Measurements from ENCODE around the gene RNF212B.
"Not testable (repeated sequence)": the region's sequence is repeated elsewhere in the genome, so short reads cannot be mapped to it uniquely, and the experiment has no call there.

- TF ChIP-seq POLR2A (IDR thresholded peaks at IDR 0.05), result not testable (repeated sequence)
- TF ChIP-seq, protein P1, sequence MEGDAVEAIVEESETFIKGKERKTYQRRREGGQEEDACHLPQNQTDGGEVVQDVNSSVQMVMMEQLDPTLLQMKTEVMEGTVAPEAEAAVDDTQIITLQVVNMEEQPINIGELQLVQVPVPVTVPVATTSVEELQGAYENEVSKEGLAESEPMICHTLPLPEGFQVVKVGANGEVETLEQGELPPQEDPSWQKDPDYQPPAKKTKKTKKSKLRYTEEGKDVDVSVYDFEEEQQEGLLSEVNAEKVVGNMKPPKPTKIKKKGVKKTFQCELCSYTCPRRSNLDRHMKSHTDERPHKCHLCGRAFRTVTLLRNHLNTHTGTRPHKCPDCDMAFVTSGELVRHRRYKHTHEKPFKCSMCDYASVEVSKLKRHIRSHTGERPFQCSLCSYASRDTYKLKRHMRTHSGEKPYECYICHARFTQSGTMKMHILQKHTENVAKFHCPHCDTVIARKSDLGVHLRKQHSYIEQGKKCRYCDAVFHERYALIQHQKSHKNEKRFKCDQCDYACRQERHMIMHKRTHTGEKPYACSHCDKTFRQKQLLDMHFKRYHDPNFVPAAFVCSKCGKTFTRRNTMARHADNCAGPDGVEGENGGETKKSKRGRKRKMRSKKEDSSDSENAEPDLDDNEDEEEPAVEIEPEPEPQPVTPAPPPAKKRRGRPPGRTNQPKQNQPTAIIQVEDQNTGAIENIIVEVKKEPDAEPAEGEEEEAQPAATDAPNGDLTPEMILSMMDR (IDR thresholded peaks at IDR 0.05), result not testable (repeated sequence)
These were observed 3.5 kb downstream of the RNF212B start for GRCh38 chr14:23241061-23241715.
